ENCODE results near the gene CIT.

CIT gene

GRCh38 chr12:119826661-119827445, 50.3 kb downstream of the CIT start:
- TF ChIP-seq, protein P1, sequence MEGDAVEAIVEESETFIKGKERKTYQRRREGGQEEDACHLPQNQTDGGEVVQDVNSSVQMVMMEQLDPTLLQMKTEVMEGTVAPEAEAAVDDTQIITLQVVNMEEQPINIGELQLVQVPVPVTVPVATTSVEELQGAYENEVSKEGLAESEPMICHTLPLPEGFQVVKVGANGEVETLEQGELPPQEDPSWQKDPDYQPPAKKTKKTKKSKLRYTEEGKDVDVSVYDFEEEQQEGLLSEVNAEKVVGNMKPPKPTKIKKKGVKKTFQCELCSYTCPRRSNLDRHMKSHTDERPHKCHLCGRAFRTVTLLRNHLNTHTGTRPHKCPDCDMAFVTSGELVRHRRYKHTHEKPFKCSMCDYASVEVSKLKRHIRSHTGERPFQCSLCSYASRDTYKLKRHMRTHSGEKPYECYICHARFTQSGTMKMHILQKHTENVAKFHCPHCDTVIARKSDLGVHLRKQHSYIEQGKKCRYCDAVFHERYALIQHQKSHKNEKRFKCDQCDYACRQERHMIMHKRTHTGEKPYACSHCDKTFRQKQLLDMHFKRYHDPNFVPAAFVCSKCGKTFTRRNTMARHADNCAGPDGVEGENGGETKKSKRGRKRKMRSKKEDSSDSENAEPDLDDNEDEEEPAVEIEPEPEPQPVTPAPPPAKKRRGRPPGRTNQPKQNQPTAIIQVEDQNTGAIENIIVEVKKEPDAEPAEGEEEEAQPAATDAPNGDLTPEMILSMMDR (IDR thresholded peaks at IDR 0.05; ENCODE audit: borderline replicate concordance, insufficient read depth, low read depth, low read length) = no peak
- H3K4me3 ChIP-seq (ENCODE audit: low read depth, low read length) = no peak overlapping the region

GRCh38 chr12:119825262-119825661, 51.9 kb downstream of the CIT start:
- no peak overlapping the region for H3K4me3 ChIP-seq (ENCODE audit: low read depth, low read length)
- TF ChIP-seq, protein P1 (IDR thresholded peaks at IDR 0.05; ENCODE audit: borderline replicate concordance, insufficient read depth, low read depth, low read length) = no peak

- no peak overlapping the region for H3K4me3 ChIP-seq (ENCODE audit: low read depth, low read length)
- TF ChIP-seq, protein P1 (IDR thresholded peaks at IDR 0.05; ENCODE audit: borderline replicate concordance, insufficient read depth, low read depth, low read length) = no peak
These were observed 55.1 kb downstream of the CIT start for GRCh38 chr12:119822046-119822445.

DNA sequence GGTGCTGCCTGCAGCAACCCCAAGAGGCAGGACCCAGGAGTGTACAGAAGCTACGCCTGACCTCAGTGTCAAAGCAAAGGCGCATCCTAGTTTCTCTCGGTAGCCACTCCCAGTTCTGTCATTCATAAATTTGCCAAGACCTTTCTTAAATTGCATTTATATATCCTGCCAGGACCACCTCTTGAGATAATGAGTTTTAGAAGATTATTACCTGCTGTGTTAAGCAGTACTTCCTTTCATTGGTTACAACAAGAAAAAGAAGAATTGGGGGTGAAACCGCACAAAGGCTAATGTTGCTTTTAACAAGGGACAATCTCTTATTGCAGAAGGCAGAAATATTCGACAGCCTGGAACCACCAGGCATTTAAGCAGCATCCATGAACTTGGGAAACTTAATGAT, 57.8 kb downstream of the CIT start:
- TF ChIP-seq, protein P1 (IDR thresholded peaks at IDR 0.05; ENCODE audit: borderline replicate concordance, insufficient read depth, low read depth, low read length) = no peak

GRCh38 chr12:119817546-119818343, 59.4 kb downstream of the CIT start:
- TF ChIP-seq, protein P1 (IDR thresholded peaks at IDR 0.05; ENCODE audit: borderline replicate concordance, insufficient read depth, low read depth, low read length) = no peak
- no peak overlapping the region for H3K4me3 ChIP-seq (ENCODE audit: low read depth, low read length)

More for the DNA sequence above, 57.8 kb downstream of the CIT start:
- no peak overlapping the region for H3K4me3 ChIP-seq (ENCODE audit: low read depth, low read length)

- H3K4me3 ChIP-seq (ENCODE audit: low read depth, low read length) = no peak overlapping the region
- TF ChIP-seq, protein P1 (IDR thresholded peaks at IDR 0.05; ENCODE audit: borderline replicate concordance, insufficient read depth, low read depth, low read length) = no peak
These were observed 68.1 kb downstream of the CIT start for GRCh38 chr12:119809023-119809422.

Data from GM12875 (cell line).